GM12872 (cell line): ENCODE data around the gene CEBPA.

Source experiments
- CTCF ChIP-seq: IDR thresholded peaks from 3 replicates; pipeline ENCODE4 v1.5.1; 2011; ENCODE audit warnings: low read depth, mild to moderate bottlenecking, low read length, moderate library complexity; ENCODE audit not compliant: insufficient read depth

Gene CEBPA

GRCh38 chr19:33291623-33292534 is 10.5 kb downstream of the CEBPA start:
- TF ChIP-seq CTCF, result no peak

- no peak for TF ChIP-seq CTCF
These were observed 11.2 kb downstream of the CEBPA start for GRCh38 chr19:33290956-33291622.

GRCh38 chr19:33290082-33290815 is 12.1 kb downstream of the CEBPA start:
- no peak for TF ChIP-seq CTCF

GRCh38 chr19:33289261-33289660 is 13.1 kb downstream of the CEBPA start:
- TF ChIP-seq CTCF, result no peak

- TF ChIP-seq CTCF, result no peak
These were observed 13.7 kb downstream of the CEBPA start for GRCh38 chr19:33288666-33289065.

- no peak for TF ChIP-seq CTCF
These were observed 14.4 kb downstream of the CEBPA start for GRCh38 chr19:33287927-33288326.

GRCh38 chr19:33287438-33287837 is 14.9 kb downstream of the CEBPA start:
- TF ChIP-seq CTCF, result no peak
